Measurements from ENCODE around the gene NES. TPM values are rescaled to one million over a fixed set of nuclear protein-coding genes. Genes with fewer than 3 reads are reported as not detected.

Gene NES
- total RNA-seq, 2 donors from 2014 or later = not detected

DNA sequence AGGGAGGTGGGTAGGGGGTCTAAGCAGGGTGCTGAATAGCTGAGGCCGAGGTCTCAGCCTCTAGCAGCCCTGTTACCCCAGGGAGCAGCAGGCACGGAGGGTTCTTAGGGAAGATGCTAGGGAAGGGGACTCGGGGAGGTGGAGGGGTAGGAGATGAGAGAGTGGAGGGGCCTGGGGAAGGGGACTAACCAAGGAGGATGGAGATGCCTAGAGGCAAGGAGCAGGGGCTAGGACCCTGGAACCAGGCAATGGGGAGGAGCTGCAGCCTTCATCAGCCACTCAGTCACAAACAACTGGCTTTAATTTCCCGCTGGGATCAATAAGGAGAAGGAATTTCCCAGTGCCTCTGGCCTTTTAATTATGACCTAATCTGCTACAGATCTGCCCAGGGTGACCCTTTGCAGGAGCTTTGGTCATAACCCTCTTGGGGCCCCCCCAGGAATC lies 31.0 kb upstream of the NES start:
- peaks cover 0 to 22% of the 10 kb centered on the region in 2 donors for H3K4me1 Mint-ChIP-seq (ENCODE audit: low read depth in 2 of 2)
- H3K36me3 Mint-ChIP-seq = no peaks in the 10 kb centered on the region
- no peaks in the 10 kb centered on the region for H3K9me3 Mint-ChIP-seq
- H3K27ac Mint-ChIP-seq = no peak overlapping the region
- no peak overlapping the region for H3K4me3 Mint-ChIP-seq
- DNase-seq (ENCODE audit: low spot score) = no peak
- H3K27me3 Mint-ChIP-seq = peaks cover 7 to 13% of the 10 kb centered on the region in 2 donors
- no peak for ATAC-seq

DNA sequence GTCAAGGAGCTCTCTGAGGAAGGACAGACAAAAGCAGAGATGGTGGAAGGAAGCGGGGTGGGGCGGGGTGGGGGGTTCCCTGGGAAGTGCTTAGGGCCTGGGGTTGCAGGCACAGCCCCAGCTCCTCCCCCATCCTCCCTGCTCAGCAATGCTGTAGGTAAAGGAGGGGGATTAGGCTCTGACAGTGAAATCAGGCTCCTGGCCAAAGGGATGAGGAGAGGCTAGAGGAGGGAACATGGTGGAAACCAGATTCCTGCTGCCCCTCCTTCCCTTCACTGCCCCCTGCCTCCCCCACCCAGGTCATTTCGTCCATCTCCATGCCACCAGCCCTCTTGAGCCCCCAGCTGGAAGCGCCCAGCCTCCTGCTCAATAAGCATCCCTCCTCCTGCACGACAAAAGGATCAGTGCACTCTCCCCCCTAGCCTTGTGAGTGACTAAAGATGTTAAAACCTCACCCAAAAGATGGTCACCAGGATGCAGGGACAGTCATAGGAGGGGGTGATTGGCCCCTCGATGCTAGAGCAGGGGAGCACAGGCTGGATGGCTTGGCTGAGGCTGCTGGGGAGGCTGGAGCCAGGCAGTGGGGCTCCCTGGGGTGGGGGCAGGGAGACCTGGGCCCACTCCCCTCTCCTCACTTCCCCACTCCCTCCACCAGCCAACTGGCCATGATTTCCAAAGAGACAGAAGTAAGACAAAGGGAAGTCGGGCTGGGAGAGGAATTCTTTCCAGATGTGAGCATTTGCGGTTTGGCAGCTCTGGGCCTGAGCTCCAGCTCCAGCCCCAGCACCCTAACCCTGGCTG lies 30.4 kb upstream of the NES start:
- no peak overlapping the region for H3K27ac Mint-ChIP-seq
- H3K36me3 Mint-ChIP-seq = no peaks in the 10 kb centered on the region
- ATAC-seq (no peak), DNase-seq (ENCODE audit: low spot score) (no peak)
- H3K4me1 Mint-ChIP-seq (ENCODE audit: low read depth in 2 of 2) = peaks cover 0 to 22% of the 10 kb centered on the region in 2 donors
- peaks cover 10 to 19% of the 10 kb centered on the region in 2 donors for H3K27me3 Mint-ChIP-seq
- no peak overlapping the region for H3K4me3 Mint-ChIP-seq
- H3K9me3 Mint-ChIP-seq = no peaks in the 10 kb centered on the region

DNA sequence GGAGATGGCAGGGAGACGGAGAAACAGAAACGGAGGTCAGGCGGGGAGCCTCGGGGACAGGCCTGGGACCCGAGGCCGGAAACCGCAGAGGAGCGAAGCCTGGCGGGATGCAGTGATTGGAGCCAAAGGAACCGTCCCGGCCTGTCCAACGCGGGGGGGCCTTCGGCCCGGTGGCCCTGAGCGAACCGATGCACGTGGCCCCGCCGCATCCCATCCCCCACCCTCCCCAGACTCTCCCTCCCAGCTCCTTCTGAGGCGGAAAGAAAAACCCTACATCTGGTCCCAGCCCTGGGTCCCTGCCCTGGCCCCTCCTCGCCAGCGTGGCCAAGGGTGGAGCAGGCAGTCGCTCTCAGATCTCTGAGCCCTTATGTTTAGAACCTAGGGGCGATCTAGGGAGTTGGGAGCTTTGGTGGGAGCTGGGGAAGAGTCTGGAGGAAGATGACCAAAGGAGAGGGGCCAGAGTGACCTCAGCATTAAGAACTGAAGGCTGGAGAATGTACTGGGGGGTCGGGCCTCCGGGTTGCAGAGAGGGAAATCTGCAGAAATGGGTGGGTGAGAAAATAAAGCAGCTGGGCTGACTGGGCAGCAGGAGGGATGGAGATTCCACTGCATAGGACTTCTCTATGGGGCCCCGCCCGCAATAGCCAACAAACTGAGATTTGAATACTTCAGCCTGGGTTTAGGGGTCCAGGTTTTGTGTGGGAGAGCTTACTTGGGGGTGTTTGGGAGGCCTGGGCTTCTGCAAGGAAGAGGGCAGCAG lies 29.6 kb upstream of the NES start:
- Mint-ChIP-seq H3K4me3 (peak overlapping the region; percentile 55), H3K27me3 (peaks cover 10 to 20% of the 10 kb centered on the region in 2 donors), H3K36me3 (no peaks in the 10 kb centered on the region), H3K27ac (no peak overlapping the region), H3K9me3 (no peaks in the 10 kb centered on the region), H3K4me1 (ENCODE audit: low read depth in 2 of 2) (peaks cover 0 to 22% of the 10 kb centered on the region in 2 donors)
- ATAC-seq (peak in 1 of 2 donors; percentile 16), DNase-seq (ENCODE audit: low spot score) (no peak)

DNA sequence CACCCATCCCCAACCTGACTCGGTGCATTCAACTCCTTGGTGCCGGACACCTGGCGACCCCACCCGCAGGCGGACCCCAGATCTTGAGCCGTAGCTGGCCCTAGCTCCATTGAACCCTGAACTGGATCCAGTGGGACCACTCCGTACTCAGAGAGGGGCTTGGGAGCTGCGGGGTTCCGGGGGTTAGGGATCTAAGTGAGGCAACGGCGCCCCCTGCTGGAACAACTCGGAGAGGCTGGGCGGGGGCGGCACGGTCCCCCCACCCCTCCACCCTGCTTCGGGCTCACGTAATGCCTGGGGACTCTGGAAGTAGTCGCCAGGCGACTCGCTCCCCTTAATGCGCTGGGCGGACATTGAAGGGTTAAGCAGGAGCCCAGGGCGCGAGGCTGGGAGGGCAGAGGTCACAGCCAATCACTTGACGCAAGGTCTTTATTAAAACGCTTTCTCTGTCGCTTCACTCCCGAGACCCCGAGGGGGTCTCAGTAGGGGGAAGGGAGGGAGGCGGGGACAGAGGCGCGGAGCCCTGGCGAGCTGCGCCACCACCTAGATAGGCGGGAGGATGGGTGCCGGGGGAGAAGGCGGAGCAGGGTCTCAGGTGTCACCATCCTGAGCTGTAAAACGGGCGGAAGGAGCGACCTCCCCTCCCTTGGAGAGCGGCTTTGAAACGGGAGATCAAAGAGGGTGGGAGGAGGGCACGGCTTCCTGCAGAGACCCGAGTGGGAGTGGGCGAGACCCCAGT lies 28.9 kb upstream of the NES start:
- Mint-ChIP-seq H3K27ac (peak overlapping the region in 1 of 2 donors; percentile 69), H3K27me3 (peaks cover 13 to 20% of the 10 kb centered on the region in 2 donors)

DNA sequence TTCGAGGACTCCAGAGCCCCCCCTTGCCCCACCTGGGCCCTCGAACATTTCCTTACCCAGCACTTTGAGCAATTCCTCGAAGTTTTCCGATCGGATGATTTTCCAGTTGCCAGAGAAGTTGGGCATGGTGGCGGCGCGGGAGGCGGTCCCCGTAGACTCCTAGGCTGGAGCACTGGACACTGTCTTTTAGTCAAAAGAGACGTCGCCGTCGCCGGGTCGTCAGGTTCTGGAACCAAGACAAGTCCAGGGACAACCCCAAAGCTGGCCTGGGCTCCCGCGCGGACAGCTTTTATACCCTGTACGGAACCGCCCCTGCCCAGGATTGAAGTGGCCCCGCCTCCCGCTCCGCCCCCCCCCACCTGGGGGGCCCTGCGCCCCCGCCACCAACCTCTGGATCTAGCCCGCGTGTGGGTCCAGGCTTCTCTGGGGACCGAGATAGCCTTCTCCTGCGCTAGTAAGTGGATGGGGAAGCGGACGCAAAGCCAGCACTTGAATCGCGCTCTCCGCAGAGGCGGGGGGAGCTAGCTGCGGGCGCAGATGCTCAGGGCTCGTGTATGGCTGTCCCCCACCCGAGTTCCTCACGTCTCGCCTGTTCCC lies 28.2 kb upstream of the NES start, which contains the start of gene CRABP2:
Gene CRABP2 (minus strand): TSS at position 263 of the 597 bp plus-strand sequence. CDS start 137 bp downstream, at position 126.
- Mint-ChIP-seq H3K4me1 (ENCODE audit: low read depth in 2 of 2) (peaks cover 0 to 22% of the 10 kb centered on the region in 2 donors), H3K27me3 (peaks cover 13 to 20% of the 10 kb centered on the region in 2 donors), H3K27ac (peak within 1 kb of the TSS in 1 of 2 donors; percentile 69), H3K9me3 (no peaks in the 10 kb centered on the region), H3K4me3 (peak within 1 kb of the TSS; percentile 55), H3K36me3 (no peaks in the 10 kb centered on the region)
- DNase-seq (ENCODE audit: low spot score) = no peak
- peak; percentile 4 to 33 for ATAC-seq

More for the DNA sequence above, 28.9 kb upstream of the NES start:
- ATAC-seq (peak; percentile 65 to 71), DNase-seq (ENCODE audit: low spot score) (no peak)
- Mint-ChIP-seq H3K36me3 (no peaks in the 10 kb centered on the region), H3K4me3 (peak overlapping the region; percentile 55), H3K9me3 (no peaks in the 10 kb centered on the region), H3K4me1 (ENCODE audit: low read depth in 2 of 2) (peaks cover 0 to 22% of the 10 kb centered on the region in 2 donors)

DNA sequence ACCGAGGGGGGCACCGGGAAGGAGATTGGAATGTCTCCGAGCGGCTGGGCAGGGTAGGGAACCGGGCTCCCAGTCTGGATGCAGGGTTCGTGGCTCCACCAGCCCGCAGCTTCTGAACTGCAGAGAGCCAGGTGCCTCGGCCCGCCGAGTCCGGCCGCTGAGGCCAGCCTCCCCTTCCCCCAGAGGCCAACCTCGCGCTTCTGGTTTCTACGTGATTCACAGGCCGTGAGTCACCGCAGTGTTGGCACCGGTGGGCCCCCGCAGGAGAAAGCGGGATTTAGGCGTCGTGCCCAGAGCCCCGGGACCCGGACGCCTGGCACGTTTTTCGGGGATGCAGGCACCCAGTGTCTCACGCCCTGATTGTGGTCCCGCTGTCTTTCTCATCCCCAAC lies 27.7 kb upstream of the NES start:
- peak overlapping the region; percentile 20 for H3K4me3 Mint-ChIP-seq
- H3K27me3 Mint-ChIP-seq = peaks cover 13 to 20% of the 10 kb centered on the region in 2 donors
- H3K36me3 Mint-ChIP-seq = no peaks in the 10 kb centered on the region
- H3K27ac Mint-ChIP-seq = peak overlapping the region in 1 of 2 donors; percentile 37
- H3K9me3 Mint-ChIP-seq = no peaks in the 10 kb centered on the region
- H3K4me1 Mint-ChIP-seq (ENCODE audit: low read depth in 2 of 2) = peaks cover 0 to 22% of the 10 kb centered on the region in 2 donors
- DNase-seq (ENCODE audit: low spot score) = no peak
- peak; percentile 52 to 68 for ATAC-seq

DNA sequence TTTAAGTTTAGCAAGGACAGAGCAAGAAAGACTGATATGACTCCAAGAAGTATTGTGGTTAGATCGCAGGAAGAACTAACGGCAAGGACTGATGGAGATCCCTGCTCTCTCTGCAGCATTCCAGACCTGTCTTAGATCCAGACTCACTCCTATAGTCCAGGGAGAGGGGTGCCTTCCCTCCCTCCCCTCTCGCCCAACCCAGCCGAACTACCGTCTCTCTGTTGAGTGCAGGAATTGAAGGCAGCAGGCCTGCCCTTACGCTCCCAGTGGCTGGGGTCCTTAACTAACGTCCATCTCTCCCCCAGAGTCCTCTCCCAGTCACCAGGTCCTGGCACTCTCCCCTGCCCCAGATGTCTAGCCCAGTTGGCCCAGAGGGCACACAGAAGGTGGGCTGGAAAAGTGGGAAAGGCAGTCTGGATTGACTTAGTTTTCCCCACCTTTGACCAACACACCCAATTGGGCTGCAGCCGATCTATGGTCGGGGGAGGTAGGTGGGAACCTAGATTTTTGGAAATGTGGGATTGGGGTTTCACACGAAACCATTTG lies 27.0 kb upstream of the NES start:
- no peak for DNase-seq (ENCODE audit: low spot score)
- H3K9me3 Mint-ChIP-seq = no peaks in the 10 kb centered on the region
- H3K27me3 Mint-ChIP-seq = peaks cover 13 to 20% of the 10 kb centered on the region in 2 donors
- no peak for ATAC-seq
- peak overlapping the region in 1 of 2 donors; percentile 32 for H3K27ac Mint-ChIP-seq
- H3K36me3 Mint-ChIP-seq = no peaks in the 10 kb centered on the region
- peak overlapping the region; percentile 17 for H3K4me3 Mint-ChIP-seq
- H3K4me1 Mint-ChIP-seq (ENCODE audit: low read depth in 2 of 2) = peaks cover 0 to 22% of the 10 kb centered on the region in 2 donors

DNA sequence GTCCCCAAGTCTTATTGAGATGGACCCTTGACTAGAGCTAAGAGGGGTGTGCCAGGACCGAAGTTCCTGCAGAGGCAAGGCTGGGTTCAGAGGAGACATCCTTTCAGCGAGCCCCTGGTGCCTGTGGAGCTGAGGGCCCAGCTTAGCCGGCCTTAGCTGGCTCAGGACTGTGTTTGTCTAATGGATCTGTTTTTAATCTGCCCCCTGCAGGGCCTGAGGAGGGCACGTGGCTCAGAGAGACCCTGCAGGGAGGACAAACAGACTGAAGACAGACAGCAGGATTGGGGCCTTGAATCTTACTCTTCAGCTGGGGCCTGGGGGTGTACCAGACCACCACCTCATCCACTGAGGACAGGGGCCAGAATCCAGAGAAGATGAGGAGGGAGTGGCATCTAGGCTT lies 26.5 kb upstream of the NES start:
- ATAC-seq (no peak), DNase-seq (ENCODE audit: low spot score) (no peak)
- H3K4me1 Mint-ChIP-seq (ENCODE audit: low read depth in 2 of 2) = peaks cover 0 to 22% of the 10 kb centered on the region in 2 donors
- H3K4me3 Mint-ChIP-seq = peak overlapping the region; percentile 17
- H3K36me3 Mint-ChIP-seq = no peaks in the 10 kb centered on the region
- no peaks in the 10 kb centered on the region for H3K9me3 Mint-ChIP-seq
- peaks cover 16 to 22% of the 10 kb centered on the region in 2 donors for H3K27me3 Mint-ChIP-seq
- no peak overlapping the region for H3K27ac Mint-ChIP-seq

DNA sequence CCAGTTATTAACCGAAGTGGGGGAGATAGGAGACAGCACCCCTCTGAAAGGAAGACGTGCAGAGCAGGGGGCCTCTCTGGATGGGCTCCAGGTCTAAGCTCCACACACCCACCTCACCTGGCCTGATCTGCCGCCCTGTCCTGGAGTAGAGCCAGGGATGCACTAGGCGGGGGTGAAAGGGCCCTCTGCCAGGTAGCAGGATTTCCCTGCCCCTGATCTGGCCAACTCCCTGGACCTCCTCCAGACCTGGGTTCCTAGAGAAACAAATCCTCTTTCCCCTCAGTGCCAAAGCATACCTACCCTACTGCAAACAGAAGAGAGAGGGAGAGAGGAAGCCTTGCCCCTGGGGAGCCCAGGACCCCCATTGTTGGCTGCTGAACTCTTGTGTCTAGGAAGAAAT lies 26.1 kb upstream of the NES start:
- Mint-ChIP-seq H3K4me3 (no peak overlapping the region), H3K27me3 (peaks cover 17 to 26% of the 10 kb centered on the region in 2 donors), H3K4me1 (ENCODE audit: low read depth in 2 of 2) (peaks cover 0 to 22% of the 10 kb centered on the region in 2 donors), H3K36me3 (no peaks in the 10 kb centered on the region), H3K27ac (no peak overlapping the region), H3K9me3 (no peaks in the 10 kb centered on the region)
- ATAC-seq = no peak
- DNase-seq (ENCODE audit: low spot score) = no peak

DNA sequence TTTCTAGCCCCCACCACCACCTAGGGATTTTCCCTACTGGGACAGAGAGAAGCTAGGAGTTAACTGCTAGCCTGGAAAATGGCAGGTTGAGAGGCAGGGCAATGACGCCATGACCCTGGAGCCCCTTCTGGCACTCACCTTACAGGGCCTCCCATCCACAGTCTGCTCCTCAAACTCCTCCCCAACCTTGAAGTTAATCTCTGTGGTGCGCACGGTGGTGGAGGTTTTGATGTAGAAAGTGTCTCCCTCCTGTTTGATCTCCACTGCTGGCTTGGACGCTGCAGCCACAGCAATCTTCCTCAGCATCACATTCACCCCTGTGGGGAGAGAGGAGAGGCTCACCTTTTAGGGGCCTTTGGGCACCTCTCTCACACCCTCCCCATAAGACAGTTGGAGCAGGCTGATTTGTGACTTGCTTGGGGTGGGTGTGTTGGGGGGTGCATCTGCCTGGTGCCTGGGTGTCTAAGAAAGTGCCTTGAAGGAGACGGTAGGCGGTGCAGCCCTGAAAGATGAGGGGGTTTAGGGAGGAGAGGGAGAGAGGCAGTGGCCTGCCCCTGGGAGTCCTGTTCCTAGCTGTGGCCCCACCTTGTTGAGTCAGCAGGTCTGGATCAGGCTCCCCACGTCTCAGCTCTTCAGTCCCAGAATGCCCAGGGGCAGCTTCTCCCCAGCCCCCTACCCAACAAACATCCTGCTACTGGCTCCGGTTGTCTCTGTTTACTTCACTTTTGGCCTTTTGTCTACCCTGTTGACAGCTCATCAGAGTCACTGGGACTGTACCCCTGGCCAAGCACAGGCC lies 23.7 kb upstream of the NES start:
- no peak for ATAC-seq

DNA sequence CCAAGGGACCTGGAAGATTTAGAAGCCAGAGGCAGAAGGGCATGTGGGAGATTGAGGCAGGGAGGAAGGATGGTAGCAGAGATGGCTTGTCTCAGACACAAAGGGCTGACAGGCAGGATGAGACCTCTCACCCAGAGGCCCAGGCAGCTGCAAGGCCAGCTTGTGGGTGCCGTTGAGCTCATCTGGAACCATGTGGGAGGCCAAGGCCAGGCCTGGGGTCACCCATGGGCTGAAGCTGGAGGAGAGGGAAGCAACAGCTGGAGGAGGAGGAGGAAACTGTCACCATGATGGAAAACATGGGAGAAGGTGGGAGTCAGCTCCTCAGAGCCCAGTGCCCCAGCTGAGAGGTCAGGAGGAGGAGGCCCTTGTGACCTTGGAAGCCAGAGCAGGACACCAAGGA lies 21.8 kb upstream of the NES start:
- Mint-ChIP-seq H3K27me3 (peaks cover 22 to 45% of the 10 kb centered on the region in 2 donors), H3K9me3 (no peaks in the 10 kb centered on the region), H3K36me3 (no peaks in the 10 kb centered on the region), H3K4me3 (no peak overlapping the region), H3K4me1 (ENCODE audit: low read depth in 2 of 2) (peaks cover 0 to 2% of the 10 kb centered on the region in 2 donors), H3K27ac (no peak overlapping the region)
- DNase-seq (ENCODE audit: low spot score) = no peak
- no peak for ATAC-seq

More for the DNA sequence above, 23.7 kb upstream of the NES start:
- no peak for DNase-seq (ENCODE audit: low spot score)
- Mint-ChIP-seq H3K9me3 (no peaks in the 10 kb centered on the region), H3K27me3 (peaks cover 25 to 44% of the 10 kb centered on the region in 2 donors), H3K36me3 (no peaks in the 10 kb centered on the region), H3K4me1 (ENCODE audit: low read depth in 2 of 2) (peaks cover 0 to 11% of the 10 kb centered on the region in 2 donors), H3K4me3 (no peak overlapping the region), H3K27ac (no peak overlapping the region)

DNA sequence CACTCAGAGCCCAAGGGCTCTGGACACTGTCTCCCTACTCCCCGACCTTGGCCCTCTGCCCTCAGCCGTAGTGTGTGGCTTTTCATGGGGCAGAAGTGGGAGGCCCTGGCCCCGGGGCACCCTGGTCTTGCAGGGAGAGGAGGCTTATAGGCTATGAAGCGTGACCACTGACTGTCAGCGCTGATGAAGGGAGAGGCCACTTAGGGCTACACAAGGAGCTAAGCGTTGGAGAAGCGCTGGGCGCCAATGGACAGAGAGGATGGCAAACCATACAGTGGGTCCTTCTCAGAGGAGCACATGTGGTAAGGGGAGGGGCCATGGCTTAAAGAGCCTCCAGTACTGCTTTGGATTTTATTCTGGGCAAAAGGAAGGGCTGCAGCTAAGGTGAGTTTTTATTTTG lies 20.3 kb upstream of the NES start:
- Mint-ChIP-seq H3K27me3 (peaks cover 25 to 44% of the 10 kb centered on the region in 2 donors), H3K9me3 (no peaks in the 10 kb centered on the region), H3K27ac (no peak overlapping the region), H3K4me3 (no peak overlapping the region), H3K4me1 (ENCODE audit: low read depth in 2 of 2) (peaks cover 4 to 6% of the 10 kb centered on the region in 2 donors), H3K36me3 (no peaks in the 10 kb centered on the region)
- no peak for ATAC-seq
- no peak for DNase-seq (ENCODE audit: low spot score)
